NCI-H510A treated with DMSO at 0.1 percent for 48 hours (cell line): ENCODE results near the gene ARAP2.

Source experiments
- DNase-seq: peaks from one replicate; lab custom pipeline; 2025; lab: John Stamatoyannopoulos, UW

Gene ARAP2

DNA sequence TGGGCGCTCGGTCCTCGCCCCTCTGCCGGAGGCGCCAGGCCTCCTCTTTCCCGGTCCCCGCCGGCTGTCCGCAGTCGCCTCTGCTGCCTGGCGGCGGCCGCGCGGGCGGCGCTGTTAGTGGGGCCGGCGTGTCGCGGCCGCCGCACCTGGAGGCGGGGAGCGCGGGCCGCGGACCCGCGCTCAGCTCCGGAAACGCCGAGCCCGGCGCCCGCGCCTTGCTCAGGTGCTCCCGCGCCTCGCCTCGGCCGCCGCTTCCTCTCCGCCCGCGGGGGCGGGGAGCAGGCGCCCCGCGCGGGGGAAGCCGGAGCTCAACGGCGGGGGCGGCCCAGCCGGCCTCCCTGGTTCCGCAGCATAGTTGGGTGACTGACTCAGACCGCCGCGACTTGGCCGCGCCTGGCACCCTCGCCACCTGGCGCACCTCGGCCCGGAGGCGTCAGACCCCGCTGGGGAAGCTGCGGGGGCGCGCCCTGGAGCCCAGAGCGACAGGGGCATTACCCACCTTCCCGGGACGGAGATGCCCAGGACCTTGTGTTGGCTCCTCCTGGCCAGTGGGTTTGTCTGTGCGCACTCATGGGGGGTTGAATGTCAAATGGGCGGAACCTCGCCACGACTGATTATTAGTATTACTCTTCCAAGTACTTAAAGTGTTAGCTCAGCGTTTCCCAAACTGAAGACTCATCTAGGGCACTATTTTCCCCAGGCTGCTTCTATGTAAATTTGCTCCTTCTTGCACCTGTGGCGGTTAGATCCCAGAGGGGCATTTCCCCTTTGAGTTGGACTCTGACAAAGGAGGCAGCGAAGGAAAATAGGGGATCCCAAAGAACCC lies at the start of gene ARAP2:
ARAP2 (minus strand) TSS at position 258 of the 826 bp plus-strand sequence. CDS start 15,028 bp downstream, outside the sequence.
- peak; percentile 49 for DNase-seq

DNA sequence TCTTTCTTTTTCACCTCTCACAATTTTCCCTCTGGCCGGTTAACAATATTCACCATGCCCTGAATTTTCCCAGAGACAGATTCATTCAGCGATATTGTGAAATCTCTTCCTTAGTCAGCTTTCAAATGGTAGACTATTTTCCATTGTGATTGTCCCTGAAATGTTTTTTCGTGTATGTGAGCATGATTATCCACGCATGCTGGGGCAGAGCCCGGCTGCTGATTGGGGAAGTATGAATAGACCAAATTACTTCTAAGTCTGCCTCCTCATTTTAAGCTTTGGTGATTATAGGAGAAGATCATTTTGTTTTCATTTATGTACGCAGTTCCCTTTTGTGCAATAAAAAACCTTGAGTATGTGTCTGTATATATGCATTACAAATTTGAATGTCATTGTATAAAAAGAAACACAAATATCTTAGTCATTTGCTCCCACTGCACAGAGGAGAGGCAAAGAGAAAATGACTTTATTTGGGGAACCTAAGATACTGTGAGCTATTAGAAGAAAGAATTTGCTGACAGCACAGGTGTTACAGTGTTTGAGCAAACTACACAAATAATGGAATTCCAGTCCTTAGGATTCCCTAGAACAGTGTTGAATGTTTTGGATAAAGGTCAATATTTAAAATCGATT lies 48.4 kb upstream of the ARAP2 start:
- DNase-seq: no peak

DNA sequence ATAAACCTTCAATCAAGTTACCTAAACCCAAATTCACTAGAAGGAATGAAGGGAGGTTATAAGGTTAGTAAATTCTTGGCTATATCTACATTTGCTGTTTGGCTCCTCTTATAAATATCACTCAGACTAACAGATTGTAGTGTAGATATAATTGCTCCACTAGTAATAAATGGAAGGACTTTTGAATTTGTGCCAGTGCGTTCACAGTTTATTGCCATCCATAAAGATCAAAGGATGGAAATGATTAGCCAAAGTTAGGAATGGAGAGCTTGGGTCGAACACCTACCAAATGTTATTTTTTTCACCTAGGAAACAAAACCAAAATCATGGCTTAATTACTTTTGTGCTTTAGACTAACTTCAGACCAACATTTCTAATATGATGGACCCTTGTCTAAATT lies 46.3 kb upstream of the ARAP2 start:
- no peak for DNase-seq

DNA sequence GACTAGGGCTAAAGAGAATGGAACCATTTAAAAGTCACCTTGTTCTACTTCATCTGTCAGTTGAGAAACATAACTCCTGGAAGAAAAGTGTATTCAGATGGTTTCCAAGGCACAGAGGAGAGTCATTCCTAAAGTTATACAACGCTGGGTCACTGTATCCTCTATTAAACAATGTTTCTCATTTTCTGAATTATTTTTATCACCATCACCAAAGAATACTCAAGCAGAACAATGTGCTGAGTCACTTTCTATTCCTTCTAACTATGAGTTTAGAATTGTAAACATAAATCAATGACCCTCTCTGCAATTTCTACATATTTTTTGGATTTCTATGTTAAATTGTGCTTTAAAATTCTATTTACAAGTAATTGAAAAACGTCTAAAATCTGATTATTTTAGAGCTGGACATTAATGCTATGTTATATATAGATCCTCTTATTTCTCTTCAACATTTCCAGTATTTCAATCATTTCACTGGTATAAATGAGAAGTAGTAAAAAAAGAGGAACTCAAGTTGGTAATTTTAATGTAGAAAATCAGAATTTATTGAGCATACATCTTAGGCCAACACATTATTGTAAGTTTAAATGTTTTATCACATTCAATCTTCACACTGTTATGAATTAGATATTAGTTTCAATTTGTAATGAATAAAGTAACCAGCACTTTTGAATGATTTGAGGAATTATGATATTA lies 44.6 kb upstream of the ARAP2 start:
- DNase-seq: no peak

- DNase-seq: no peak
These were observed 42.2 kb upstream of the ARAP2 start for GRCh38 chr4:36286481-36286871.

GRCh38 chr4:36285784-36286480 lies 41.6 kb upstream of the ARAP2 start:
- no peak for DNase-seq

DNA sequence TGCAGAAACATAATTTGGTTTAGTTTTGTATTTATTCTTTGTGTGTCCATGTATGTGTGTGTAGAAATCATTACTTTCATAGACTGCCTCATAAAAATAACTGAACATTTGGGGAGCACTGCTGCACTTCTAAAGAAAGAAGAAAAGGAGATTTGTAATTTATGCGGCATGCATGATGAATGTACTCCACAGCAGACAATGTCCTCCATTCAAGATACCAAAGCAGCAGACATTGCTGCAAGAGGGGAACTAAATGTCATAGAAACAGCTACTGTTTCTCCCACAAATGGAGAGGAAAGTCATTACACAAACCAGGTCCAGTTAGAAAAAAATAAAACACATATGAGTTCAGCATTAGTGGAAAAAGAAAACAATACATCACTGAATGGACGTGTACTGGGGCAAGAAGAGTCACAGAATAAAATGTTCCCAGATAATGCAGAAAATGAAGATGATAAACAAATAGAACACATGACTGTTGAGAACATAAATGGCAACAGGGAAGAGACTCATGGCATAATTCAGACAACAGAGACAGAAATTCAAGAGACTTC lies 39.7 kb upstream of the ARAP2 start:
- DNase-seq: no peak

DNA sequence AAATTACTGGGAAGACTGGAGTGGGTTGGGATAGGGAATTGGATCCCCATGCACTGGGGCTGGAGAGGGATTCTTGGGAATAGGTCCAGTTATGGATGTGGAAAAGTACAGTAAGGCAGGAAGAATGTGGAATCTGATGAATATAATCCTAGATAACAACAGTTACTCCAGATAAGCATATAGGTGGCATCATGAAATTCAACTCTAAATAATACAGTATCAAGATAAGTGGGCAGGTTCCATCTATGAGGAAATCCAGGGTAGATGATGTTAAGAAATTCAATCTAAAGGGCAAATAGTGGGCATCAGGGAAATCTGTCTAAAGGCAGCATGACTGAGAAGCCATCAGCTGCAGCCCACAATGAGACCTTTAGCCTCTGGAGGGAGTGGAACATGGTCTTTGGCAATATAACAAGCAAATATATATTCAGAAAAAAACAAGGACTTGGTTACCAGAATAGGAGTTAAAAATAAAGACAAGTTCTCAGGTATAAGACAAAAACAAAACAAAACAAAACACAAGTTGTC lies 38.3 kb upstream of the ARAP2 start:
- DNase-seq: no peak

GRCh38 chr4:36281384-36282106 lies 37.2 kb upstream of the ARAP2 start, which contains the start of gene DTHD1:
DTHD1 (plus strand) TSS chr4:36281616; CDS start chr4:36281759, 143 bp downstream.
- DNase-seq: no peak

GRCh38 chr4:36280555-36280954 lies 36.2 kb upstream of the ARAP2 start:
- DNase-seq: no peak

GRCh38 chr4:36278789-36279188 lies 34.5 kb upstream of the ARAP2 start:
- DNase-seq: no peak

DNA sequence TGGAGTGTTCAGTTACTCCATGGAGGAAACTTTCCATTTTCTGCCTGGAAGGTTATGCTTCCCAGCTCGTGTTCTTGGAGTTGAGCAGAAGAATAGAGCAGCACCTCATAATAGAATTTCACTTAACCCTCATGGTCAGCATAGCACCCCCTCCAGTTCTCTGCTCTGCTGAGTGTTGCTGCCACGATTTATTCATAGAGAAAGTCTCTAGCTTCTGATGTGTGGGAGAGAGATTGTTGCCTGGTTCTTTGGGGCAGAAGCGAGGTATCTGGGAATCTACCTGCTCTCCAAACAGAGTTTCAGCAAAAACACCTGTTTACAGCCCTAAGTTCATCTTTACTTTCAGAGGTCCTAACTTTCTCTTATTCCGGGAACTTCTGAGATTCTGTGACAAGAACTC lies 33.2 kb upstream of the ARAP2 start:
- DNase-seq: no peak

- DNase-seq: no peak
These were observed 29.8 kb upstream of the ARAP2 start for GRCh38 chr4:36274158-36274557.

- no peak for DNase-seq
These were observed 29.0 kb upstream of the ARAP2 start for GRCh38 chr4:36273276-36273675.

GRCh38 chr4:36269533-36270173 lies 25.3 kb upstream of the ARAP2 start:
- DNase-seq: no peak

- DNase-seq: no peak
These were observed 24.8 kb upstream of the ARAP2 start for GRCh38 chr4:36269101-36269500.

DNA sequence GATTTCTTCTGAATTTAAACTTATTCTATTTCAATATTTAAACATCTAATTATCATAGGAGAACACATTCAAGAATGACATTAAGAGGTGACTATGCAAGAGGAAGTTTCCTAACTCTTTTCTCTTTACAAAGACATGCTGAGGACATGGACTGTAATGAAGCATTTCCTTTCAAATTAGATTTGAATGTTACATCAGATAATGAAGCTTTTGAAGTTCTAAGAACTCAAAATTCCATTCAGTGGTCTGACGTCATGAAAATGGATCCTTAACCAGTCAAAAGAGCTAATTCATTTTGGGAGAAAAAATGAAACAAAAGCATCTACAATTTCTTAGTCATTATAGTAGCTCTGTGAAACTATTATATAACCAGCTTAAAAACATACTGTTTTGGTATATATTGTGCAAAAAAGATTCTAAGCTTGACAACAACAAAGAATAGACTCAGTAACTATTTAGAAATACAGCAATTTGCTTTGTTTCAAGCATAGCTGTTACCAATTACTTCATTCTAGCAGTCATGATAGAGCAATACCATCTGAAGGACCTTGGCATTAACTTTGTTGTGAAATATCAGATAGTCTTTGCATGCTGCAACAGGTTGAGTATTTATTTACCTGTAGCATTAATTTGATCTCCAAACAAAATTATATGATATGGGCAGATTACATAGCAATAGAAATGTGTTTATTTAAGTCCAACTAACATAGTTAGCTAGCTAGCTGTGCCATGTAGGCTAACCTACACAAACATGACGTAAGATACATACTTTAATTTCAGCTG lies 23.4 kb upstream of the ARAP2 start:
- DNase-seq: no peak

GRCh38 chr4:36264207-36264826 lies 20.0 kb upstream of the ARAP2 start:
- DNase-seq: no peak

- no peak for DNase-seq
These were observed 16.4 kb upstream of the ARAP2 start for GRCh38 chr4:36260731-36261130.
